Trophoblast cell (in vitro differentiated cells and primary cell): Measurements from ENCODE around the gene MYBL2.

ENCODE experiments used
- DNase-seq, 2 donors: peaks; one replicate each; pipeline ENCODE4 v3.0.0-alpha.2; 2016
- H2AFZ ChIP-seq: 2 replicates; pipeline ENCODE4 v1.6.1; 2013; ENCODE audit warnings: low read length, moderate library complexity, mild to moderate bottlenecking; ENCODE audit not compliant: insufficient read depth, poor library complexity
- H2AK5ac ChIP-seq: 2 replicates; pipeline ENCODE4 v1.6.1; 2013; ENCODE audit warnings: mild to moderate bottlenecking, low read length
- H2BK120ac ChIP-seq: 2 replicates; pipeline ENCODE4 v1.6.1; 2013; ENCODE audit warnings: low read length, mild to moderate bottlenecking, moderate library complexity; ENCODE audit not compliant: insufficient read depth, poor library complexity
- H2BK12ac ChIP-seq: 2 replicates; pipeline ENCODE4 v1.6.1; 2013; ENCODE audit warnings: mild to moderate bottlenecking, low read length, moderate library complexity
- H2BK5ac ChIP-seq: 2 replicates; pipeline ENCODE4 v1.6.1; 2013; ENCODE audit warnings: low read length, low read depth, moderate library complexity, mild to moderate bottlenecking; ENCODE audit not compliant: poor library complexity
- H3K14ac ChIP-seq: 2 replicates; pipeline ENCODE4 v1.6.1; 2013; ENCODE audit warnings: mild to moderate bottlenecking, low read length
- H3K18ac ChIP-seq: 2 replicates; pipeline ENCODE4 v1.6.1; 2013; ENCODE audit warnings: mild to moderate bottlenecking, low read length
- H3K23ac ChIP-seq: 2 replicates; pipeline ENCODE4 v1.6.1; 2013; ENCODE audit warnings: low read length
- H3K27ac ChIP-seq: 2 replicates; pipeline ENCODE4 v1.5.1; 2013; ENCODE audit warnings: low read depth, mild to moderate bottlenecking, inconsistent platforms, low read length, moderate library complexity
- H3K27me3 ChIP-seq: 2 replicates; pipeline ENCODE4 v1.6.1; 2013; ENCODE audit warnings: inconsistent platforms, mild to moderate bottlenecking, low read length, moderate library complexity; ENCODE audit not compliant: insufficient read depth
- H3K36me3 ChIP-seq, 2 experiments: 1 replicate in 1 of 2; 2 replicates in 1 of 2; pipeline ENCODE4 v1.6.1; 2013; ENCODE audit warnings: low read length in 2 of 2, mild to moderate bottlenecking in 2 of 2, moderate library complexity in 1 of 2; ENCODE audit not compliant: insufficient read depth in 2 of 2, control insufficient read depth in 1 of 2
- H3K4ac ChIP-seq: 2 replicates; pipeline ENCODE4 v1.6.1; 2013; ENCODE audit warnings: low read depth, mild to moderate bottlenecking, low read length, moderate library complexity
- H3K4me1 ChIP-seq, 2 experiments: 1 replicate in 1 of 2; 2 replicates in 1 of 2; pipeline ENCODE4 v1.6.1; 2013; ENCODE audit warnings: low read length in 2 of 2, mild to moderate bottlenecking in 2 of 2, moderate library complexity in 1 of 2; ENCODE audit not compliant: insufficient read depth in 2 of 2, control insufficient read depth in 1 of 2
- H3K4me2 ChIP-seq: 2 replicates; pipeline ENCODE4 v1.6.1; 2013; ENCODE audit warnings: inconsistent platforms, mild to moderate bottlenecking, low read length, moderate library complexity
- H3K4me3 ChIP-seq: 2 replicates; pipeline ENCODE4 v1.5.1; 2013; ENCODE audit warnings: mild to moderate bottlenecking, low read depth, low read length, inconsistent platforms
- H3K79me1 ChIP-seq: one replicate; pipeline ENCODE4 v1.6.1; 2013; ENCODE audit warnings: low read length
- H3K79me2 ChIP-seq: 2 replicates; pipeline ENCODE4 v1.6.1; 2013; ENCODE audit warnings: low read length, mild to moderate bottlenecking; ENCODE audit not compliant: control insufficient read depth, insufficient read depth, poor library complexity
- H3K9ac ChIP-seq: 2 replicates; pipeline ENCODE4 v1.6.1; 2013; ENCODE audit warnings: mild to moderate bottlenecking, low read length
- H3K9me3 ChIP-seq: 2 replicates; pipeline ENCODE4 v1.6.1; 2013; ENCODE audit warnings: low read depth, mild to moderate bottlenecking, control low read depth, inconsistent platforms, low read length; ENCODE audit not compliant: insufficient read depth
- H4K12ac ChIP-seq: 2 replicates; pipeline ENCODE4 v1.6.1; 2013; ENCODE audit warnings: low read depth, mild to moderate bottlenecking, low read length, moderate library complexity
- H4K8ac ChIP-seq: 2 replicates; pipeline ENCODE4 v1.6.1; 2013; ENCODE audit warnings: low read depth, mild to moderate bottlenecking, low read length, moderate library complexity
- H4K91ac ChIP-seq: one replicate; pipeline ENCODE4 v1.6.1; 2013; ENCODE audit warnings: low read depth, mild to moderate bottlenecking, low read length, moderate library complexity
- WGBS: extraction: QIAGEN DNeasy Blood & Tissue Kit; methylation state at CpG from one replicate; pipeline ENCODE4 v1.1.7; 2013; ENCODE audit warnings: missing lambda C conversion rate; ENCODE audit not compliant: insufficient read length, insufficient coverage; ENCODE audit errors: extremely low coverage; 5-methylcytosine and 5-hydroxymethylcytosine counted together

The MYBL2 gene

GRCh38 chr20:43737925-43738324 lies 71.0 kb downstream of the MYBL2 start:
- WGBS, result no CpG with 5 or more reads among the region's 7 CpGs
- no peak overlapping the region for H3K27ac ChIP-seq

GRCh38 chr20:43739148-43739749 lies 72.3 kb downstream of the MYBL2 start:
- no peak for DNase-seq
- H3K14ac ChIP-seq, result no peak overlapping the region
- WGBS, result no CpG with 5 or more reads among the region's 9 CpGs
- no peak overlapping the region for H2BK12ac ChIP-seq
- no peaks in the 10 kb centered on the region for H3K79me2 ChIP-seq
- H3K4me2 ChIP-seq, result no peak overlapping the region
- H2AFZ ChIP-seq, result no peak overlapping the region
- no peak overlapping the region for H4K91ac ChIP-seq
- no peak overlapping the region for H3K18ac ChIP-seq
- no peak overlapping the region for H2AK5ac ChIP-seq
- H3K4me3 ChIP-seq, result no peak overlapping the region
- H2BK5ac ChIP-seq, result no peak overlapping the region
- no peak overlapping the region for H3K4ac ChIP-seq
- no peaks in the 10 kb centered on the region for H3K4me1 ChIP-seq
- no peak overlapping the region for H3K23ac ChIP-seq
- no peaks in the 10 kb centered on the region for H3K27me3 ChIP-seq
- no peak overlapping the region for H2BK120ac ChIP-seq
- no peak overlapping the region for H3K27ac ChIP-seq
- H3K36me3 ChIP-seq, result no peaks in the 10 kb centered on the region
- H3K79me1 ChIP-seq, result no peaks in the 10 kb centered on the region
- no peak overlapping the region for H3K9ac ChIP-seq
- H3K9me3 ChIP-seq, result peaks cover 1% of the 10 kb centered on the region
- no peak overlapping the region for H4K8ac ChIP-seq
- H4K12ac ChIP-seq, result no peak overlapping the region

More at GRCh38 chr20:43737925-43738324, 71.0 kb downstream of the MYBL2 start:
- Histone ChIP-seq H3K4me2 (no peak overlapping the region), H3K9ac (no peak overlapping the region), H4K8ac (no peak overlapping the region), H3K9me3 (peaks cover 1% of the 10 kb centered on the region), H3K4me3 (no peak overlapping the region), H2BK5ac (no peak overlapping the region), H4K12ac (no peak overlapping the region), H3K23ac (no peak overlapping the region), H4K91ac (no peak overlapping the region), H2BK12ac (no peak overlapping the region), H2AK5ac (no peak overlapping the region), H3K14ac (no peak overlapping the region), H3K4ac (no peak overlapping the region), H2BK120ac (no peak overlapping the region), H2AFZ (no peak overlapping the region), H3K79me2 (no peaks in the 10 kb centered on the region), H3K4me1 (no peaks in the 10 kb centered on the region), H3K18ac (no peak overlapping the region), H3K27me3 (no peaks in the 10 kb centered on the region), H3K36me3 (no peaks in the 10 kb centered on the region), H3K79me1 (no peaks in the 10 kb centered on the region)
- no peak for DNase-seq

DNA sequence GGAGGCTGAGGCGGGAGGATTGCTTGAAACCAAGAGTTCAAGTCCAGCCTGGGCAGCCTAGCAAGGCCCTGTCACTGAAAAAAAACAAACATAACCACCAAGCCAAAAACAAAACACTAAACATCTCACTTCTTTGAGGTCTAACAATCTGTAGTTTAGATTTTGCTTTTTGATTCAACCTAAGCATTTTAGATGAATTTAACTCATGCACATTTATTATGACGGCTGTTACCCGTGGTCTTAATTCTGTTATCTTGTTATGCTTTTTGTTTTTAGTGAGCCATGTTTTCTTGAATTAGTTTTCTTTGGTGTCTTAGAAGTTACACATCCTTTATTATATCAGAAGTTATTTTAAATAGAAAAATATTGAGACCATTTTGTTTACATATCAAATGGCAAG lies 73.7 kb downstream of the MYBL2 start:
- H3K27me3 ChIP-seq, result no peaks in the 10 kb centered on the region
- no peak overlapping the region for H2BK120ac ChIP-seq
- no peaks in the 10 kb centered on the region for H3K36me3 ChIP-seq
- H4K12ac ChIP-seq, result no peak overlapping the region
- no peaks in the 10 kb centered on the region for H3K4me1 ChIP-seq
- no peak overlapping the region for H3K18ac ChIP-seq
- no peak for DNase-seq
- H3K14ac ChIP-seq, result no peak overlapping the region
- H2AK5ac ChIP-seq, result no peak overlapping the region
- no peak overlapping the region for H3K9ac ChIP-seq
- no peak overlapping the region for H2BK5ac ChIP-seq
- no peak overlapping the region for H4K8ac ChIP-seq
- H3K79me2 ChIP-seq, result no peaks in the 10 kb centered on the region
- no peak overlapping the region for H3K23ac ChIP-seq
- no peak overlapping the region for H2AFZ ChIP-seq
- no peak overlapping the region for H2BK12ac ChIP-seq
- no peak overlapping the region for H3K4ac ChIP-seq
- no CpG with 5 or more reads among the region's 3 CpGs for WGBS
- H3K9me3 ChIP-seq, result peaks cover 1% of the 10 kb centered on the region
- H3K4me2 ChIP-seq, result no peak overlapping the region
- H4K91ac ChIP-seq, result no peak overlapping the region
- no peak overlapping the region for H3K27ac ChIP-seq
- H3K4me3 ChIP-seq, result no peak overlapping the region
- H3K79me1 ChIP-seq, result no peaks in the 10 kb centered on the region

GRCh38 chr20:43744151-43744611 lies 77.3 kb downstream of the MYBL2 start:
- H3K4me1 ChIP-seq, result no peaks in the 10 kb centered on the region
- no peak overlapping the region for H3K27ac ChIP-seq
- H3K9ac ChIP-seq, result no peak overlapping the region
- no peak overlapping the region for H2AK5ac ChIP-seq
- no peak overlapping the region for H4K8ac ChIP-seq
- no peak overlapping the region for H4K12ac ChIP-seq
- no peak overlapping the region for H3K4me2 ChIP-seq
- no peak overlapping the region for H3K18ac ChIP-seq
- no peak for DNase-seq
- no peaks in the 10 kb centered on the region for H3K79me1 ChIP-seq
- H2BK120ac ChIP-seq, result no peak overlapping the region
- H3K79me2 ChIP-seq, result no peaks in the 10 kb centered on the region
- no peak overlapping the region for H3K23ac ChIP-seq
- no peak overlapping the region for H2BK12ac ChIP-seq
- peaks cover 1% of the 10 kb centered on the region for H3K9me3 ChIP-seq
- no peak overlapping the region for H4K91ac ChIP-seq
- no peaks in the 10 kb centered on the region for H3K27me3 ChIP-seq
- H3K4me3 ChIP-seq, result no peak overlapping the region
- H3K36me3 ChIP-seq, result no peaks in the 10 kb centered on the region
- H2AFZ ChIP-seq, result no peak overlapping the region
- H2BK5ac ChIP-seq, result no peak overlapping the region
- no CpG with 5 or more reads among the region's 9 CpGs for WGBS
- H3K14ac ChIP-seq, result no peak overlapping the region
- no peak overlapping the region for H3K4ac ChIP-seq
